CD14-positive monocyte (primary cell): Measurements from ENCODE around the gene PCDH10. TPM values are rescaled to one million over a fixed set of nuclear protein-coding genes. Genes with fewer than 3 reads are reported as not detected.
"Not testable (repeated sequence)": the region's sequence is repeated elsewhere in the genome, so short reads cannot be mapped to it uniquely, and the experiment has no call there.

Source experiments
- DNase-seq, 3 donors: peaks; one replicate each; pipeline ENCODE4 v3.0.0-alpha.2; 2011 to 2022
- H2AFZ ChIP-seq: 2 replicates; pipeline ENCODE4 v1.6.0; 2012; ENCODE audit warnings: mild to moderate bottlenecking, low read depth, low read length, inconsistent platforms; ENCODE audit not compliant: insufficient read depth, poor library complexity, severe bottlenecking
- H3K27ac ChIP-seq, 2 donors: 1 replicate in 1 of 2; 2 replicates in 1 of 2; pipeline ENCODE4 v1.5.1; 2012 to 2013; ENCODE audit warnings: low read length in 2 of 2, control low read depth in 1 of 2, inconsistent platforms in 1 of 2, low read depth in 1 of 2, mild to moderate bottlenecking in 1 of 2
- H3K27me3 ChIP-seq, 2 donors: one replicate each; pipeline versions ENCODE4 v1.6.0 to v1.6.1; 2011 to 2013; ENCODE audit warnings: low read length in 2 of 2; ENCODE audit not compliant: control insufficient read depth in 2 of 2, insufficient read depth in 2 of 2
- H3K36me3 ChIP-seq, 2 donors: replicated peaks in 1 of 2; 1 replicate in 1 of 2; 2 replicates in 1 of 2; pipeline versions ENCODE4 v1.5.1 to v1.6.1; 2012 to 2013; ENCODE audit warnings: low read length in 2 of 2, control low read depth in 1 of 2, inconsistent platforms in 1 of 2, mild to moderate bottlenecking in 1 of 2; ENCODE audit not compliant: insufficient read depth in 2 of 2, control insufficient read depth in 1 of 2
- H3K4me1 ChIP-seq, 2 donors: 1 replicate in 1 of 2; 2 replicates in 1 of 2; pipeline versions ENCODE4 v1.5.1 to v1.6.1; 2012 to 2013; ENCODE audit warnings: low read length in 2 of 2, control low read depth in 1 of 2, inconsistent platforms in 1 of 2, mild to moderate bottlenecking in 1 of 2, moderate library complexity in 1 of 2; ENCODE audit not compliant: insufficient read depth in 2 of 2, control insufficient read depth in 1 of 2
- H3K4me2 ChIP-seq: replicated peaks from 2 replicates; pipeline ENCODE3; 2012; ENCODE audit warnings: low read length, moderate library complexity, mild to moderate bottlenecking; ENCODE audit not compliant: poor library complexity, severe bottlenecking; ENCODE audit errors: extremely low read depth
- H3K4me3 ChIP-seq, 3 experiments: fragments of 200-600 bp in 1 of 3; sonication (generic) in 1 of 3; replicated peaks in 1 of 3; 1 replicate in 2 of 3; 2 replicates in 1 of 3; pipeline ENCODE4 v1.5.1; 2011 to 2013; ENCODE audit warnings: low read length in 3 of 3, mild to moderate bottlenecking in 3 of 3, control low read depth in 2 of 3, low read depth in 2 of 3, inconsistent platforms in 1 of 3, moderate library complexity in 1 of 3
- H3K79me2 ChIP-seq: 2 replicates; pipeline ENCODE4 v1.6.0; 2012; ENCODE audit warnings: mild to moderate bottlenecking, control low read depth, inconsistent platforms, low read length, moderate library complexity; ENCODE audit not compliant: insufficient read depth
- H3K9ac ChIP-seq: 2 replicates; pipeline ENCODE4 v1.6.0; 2017; ENCODE audit warnings: low read length, mild to moderate bottlenecking; ENCODE audit not compliant: insufficient read depth, poor library complexity, severe bottlenecking
- H3K9me3 ChIP-seq, 2 donors: replicated peaks in 1 of 2; 1 replicate in 1 of 2; 2 replicates in 1 of 2; pipeline versions ENCODE4 v1.5.1 to v1.6.1; 2012 to 2013; ENCODE audit warnings: low read length in 2 of 2, control low read depth in 1 of 2; ENCODE audit not compliant: control insufficient read depth in 1 of 2, insufficient read depth in 1 of 2
- H4K20me1 ChIP-seq: 2 replicates; pipeline ENCODE4 v1.6.0; 2012; ENCODE audit warnings: mild to moderate bottlenecking, low read length, control low read depth, moderate library complexity; ENCODE audit not compliant: insufficient read depth
- H3K27ac Mint-ChIP-seq, 7 donors: one replicate each; pipeline ENCODE4 v1.8.0; 2020; ENCODE audit warnings: mild to moderate bottlenecking in 7 of 7, mixed read lengths in 7 of 7, moderate library complexity in 6 of 7, inconsistent platforms in 2 of 7
- H3K27me3 Mint-ChIP-seq, 3 donors: one replicate each; pipeline ENCODE4 v1.8.0; 2021 to 2022; ENCODE audit warnings: low read depth in 3 of 3, mild to moderate bottlenecking in 3 of 3, mixed read lengths in 3 of 3, moderate library complexity in 3 of 3, inconsistent platforms in 1 of 3
- H3K36me3 Mint-ChIP-seq, 2 donors: one replicate each; pipeline ENCODE4 v1.8.0; 2020; ENCODE audit warnings: mixed read lengths in 2 of 2, inconsistent platforms in 1 of 2, mild to moderate bottlenecking in 1 of 2
- H3K4me1 Mint-ChIP-seq: one replicate; pipeline ENCODE4 v1.8.0; 2020; ENCODE audit warnings: mild to moderate bottlenecking, mixed read lengths
- H3K4me3 Mint-ChIP-seq, 2 donors: one replicate each; pipeline ENCODE4 v1.8.0; 2020; ENCODE audit warnings: mild to moderate bottlenecking in 2 of 2, mixed read lengths in 2 of 2, moderate library complexity in 1 of 2
- H3K9me3 Mint-ChIP-seq, 7 donors: one replicate each; pipeline ENCODE4 v1.8.0; 2020 to 2022; ENCODE audit warnings: mixed read lengths in 7 of 7, mild to moderate bottlenecking in 6 of 7, moderate library complexity in 6 of 7, inconsistent platforms in 2 of 7
- WGBS: methylation state at CpG from one replicate; pipeline ENCODE4 v1.1.5; 2013; ENCODE audit warnings: missing lambda C conversion rate; ENCODE audit not compliant: insufficient coverage; 5-methylcytosine and 5-hydroxymethylcytosine counted together
- intact Hi-C, 2 donors: fragments of 100-400 bp; cut with micrococcal nuclease; formaldehyde crosslinking; loops; one replicate each; pipeline versions ENCODE4 v1.15.0 to v1.15.1; 2023
- polyA plus RNA-seq, 3 donors: library from polyadenylated mRNA; depleted of rRNA in 1 of 3; unstranded in 2 of 3; stranded (reverse) in 1 of 3; fragments of 300-500 nt in 2 of 3; fragments of >200 nt in 1 of 3; fragmentation: Illumina TruSeq in 2 of 3; gene quantifications; 1 replicate in 2 of 3; 2 replicates in 1 of 3; pipeline ENCODE4 v1.2.3, GENCODE V29; 2012 to 2021
- TF ChIP-seq, protein P1 (sequence below): fragments of 200-600 bp; IDR thresholded peaks from one replicate; pipeline ENCODE4 v1.8.0; 2022; ENCODE audit warnings: antibody characterized with exemption, mild to moderate bottlenecking

The PCDH10 gene
- polyA plus RNA-seq, 3 donors: not detected

- TF ChIP-seq, protein P1, sequence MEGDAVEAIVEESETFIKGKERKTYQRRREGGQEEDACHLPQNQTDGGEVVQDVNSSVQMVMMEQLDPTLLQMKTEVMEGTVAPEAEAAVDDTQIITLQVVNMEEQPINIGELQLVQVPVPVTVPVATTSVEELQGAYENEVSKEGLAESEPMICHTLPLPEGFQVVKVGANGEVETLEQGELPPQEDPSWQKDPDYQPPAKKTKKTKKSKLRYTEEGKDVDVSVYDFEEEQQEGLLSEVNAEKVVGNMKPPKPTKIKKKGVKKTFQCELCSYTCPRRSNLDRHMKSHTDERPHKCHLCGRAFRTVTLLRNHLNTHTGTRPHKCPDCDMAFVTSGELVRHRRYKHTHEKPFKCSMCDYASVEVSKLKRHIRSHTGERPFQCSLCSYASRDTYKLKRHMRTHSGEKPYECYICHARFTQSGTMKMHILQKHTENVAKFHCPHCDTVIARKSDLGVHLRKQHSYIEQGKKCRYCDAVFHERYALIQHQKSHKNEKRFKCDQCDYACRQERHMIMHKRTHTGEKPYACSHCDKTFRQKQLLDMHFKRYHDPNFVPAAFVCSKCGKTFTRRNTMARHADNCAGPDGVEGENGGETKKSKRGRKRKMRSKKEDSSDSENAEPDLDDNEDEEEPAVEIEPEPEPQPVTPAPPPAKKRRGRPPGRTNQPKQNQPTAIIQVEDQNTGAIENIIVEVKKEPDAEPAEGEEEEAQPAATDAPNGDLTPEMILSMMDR: no peak
- H3K4me3 ChIP-seq: no peak overlapping the region
- peaks cover 0 to 5% (median 0%) of the 10 kb centered on the region in 7 donors for H3K9me3 Mint-ChIP-seq
- no peak for DNase-seq
- intact Hi-C loops: no loop called here
- no peaks in the 10 kb centered on the region for H3K27me3 ChIP-seq
- H3K4me3 Mint-ChIP-seq: no peak overlapping the region
- no peaks in the 10 kb centered on the region for H3K36me3 Mint-ChIP-seq
- no peak overlapping the region for H3K27ac ChIP-seq
- H3K79me2 ChIP-seq: no peaks in the 10 kb centered on the region
- no peaks in the 10 kb centered on the region for H3K36me3 ChIP-seq
- no peak overlapping the region for H3K9ac ChIP-seq
- H3K27me3 Mint-ChIP-seq: peaks cover 0 to 2% (median 0%) of the 10 kb centered on the region in 3 donors
- H3K4me2 ChIP-seq: no peak overlapping the region
- peaks cover 0 to 7% of the 10 kb centered on the region in 2 donors for H3K9me3 ChIP-seq
- H3K4me1 Mint-ChIP-seq: no peaks in the 10 kb centered on the region
- no peaks in the 10 kb centered on the region for H4K20me1 ChIP-seq
- 89% methylated on average over 5 of the region's 6 CpGs for WGBS
- H3K4me1 ChIP-seq: no peaks in the 10 kb centered on the region
- no peak overlapping the region for H3K27ac Mint-ChIP-seq
- no peak overlapping the region for H2AFZ ChIP-seq
Measured at GRCh38 chr4:133233922-133234321, 84.8 kb downstream of the PCDH10 start.

GRCh38 chr4:133240451-133240850, 91.4 kb downstream of the PCDH10 start:
- H3K27ac ChIP-seq, H3K36me3 Mint-ChIP-seq, H3K4me3 ChIP-seq, H3K4me1 ChIP-seq, H3K4me3 Mint-ChIP-seq, H3K36me3 ChIP-seq, H3K9me3 ChIP-seq, H4K20me1 ChIP-seq, H3K9me3 Mint-ChIP-seq, H3K27me3 ChIP-seq, H3K4me2 ChIP-seq, intact Hi-C loops, H3K27me3 Mint-ChIP-seq, H3K79me2 ChIP-seq, H3K4me1 Mint-ChIP-seq, H2AFZ ChIP-seq, H3K9ac ChIP-seq, H3K27ac Mint-ChIP-seq, DNase-seq: not testable (repeated sequence)
- WGBS: 76% methylated on average over 11 of the region's 30 CpGs
